Naive thymus-derived CD4-positive, alpha-beta T cell (primary cell): ENCODE data around the gene FBN3. TPM values are rescaled to one million over a fixed set of nuclear protein-coding genes. Genes with fewer than 3 reads are reported as not detected.
"Not testable (repeated sequence)": the region's sequence is repeated elsewhere in the genome, so short reads cannot be mapped to it uniquely, and the experiment has no call there.

Experiments used
- ATAC-seq: fragments of 150-1000 bp; cut with Tn5 transposase; 2 replicates; pipeline ENCODE4 v1.10.0; 2021; ENCODE audit warnings: mild to moderate bottlenecking, moderate library complexity
- CTCF ChIA-PET: fragments of 350-600 bp; sonication (Branson Sonifier 250); formaldehyde crosslinking; loops from one replicate; lab custom pipeline; 2021; ENCODE audit warnings: antibody characterized with exemption; lab: Charles Lee
- POLR2A ChIA-PET: fragments of 350-600 bp; sonication (Branson Sonifier 250); formaldehyde crosslinking; loops from one replicate; lab custom pipeline; 2021; ENCODE audit warnings: antibody characterized with exemption, inconsistent platforms; lab: Charles Lee
- DNase-seq, 9 donors: peaks; one replicate each; pipeline versions ENCODE4 v3.0.0 to v3.0.0-alpha.2; 2020 to 2022; ENCODE audit warnings: mixed read lengths in 1 of 9
- H3K27ac ChIP-seq: one replicate; pipeline ENCODE4 v1.7.0; 2013; ENCODE audit warnings: mild to moderate bottlenecking, low read depth, low read length, moderate library complexity
- H3K27me3 ChIP-seq, 2 donors: one replicate each; pipeline ENCODE4 v1.7.0; 2013; ENCODE audit warnings: low read length in 2 of 2, mild to moderate bottlenecking in 2 of 2, moderate library complexity in 2 of 2; ENCODE audit not compliant: control insufficient read depth in 2 of 2, insufficient read depth in 2 of 2
- H3K36me3 ChIP-seq, 3 experiments: 1 replicate in 2 of 3; 2 replicates in 1 of 3; pipeline ENCODE4 v1.7.0; 2013; ENCODE audit warnings: low read length in 3 of 3, mild to moderate bottlenecking in 3 of 3, moderate library complexity in 1 of 3; ENCODE audit not compliant: insufficient read depth in 3 of 3, control insufficient read depth in 2 of 3
- H3K4me1 ChIP-seq, 2 donors: one replicate each; pipeline ENCODE4 v1.7.0; 2013; ENCODE audit warnings: low read length in 2 of 2, mild to moderate bottlenecking in 2 of 2, moderate library complexity in 1 of 2; ENCODE audit not compliant: control insufficient read depth in 2 of 2, insufficient read depth in 2 of 2
- H3K4me3 ChIP-seq: 2 replicates; pipeline ENCODE4 v1.7.0; 2013; ENCODE audit warnings: mild to moderate bottlenecking, low read length
- H3K9me3 ChIP-seq, 3 experiments: 1 replicate in 2 of 3; 2 replicates in 1 of 3; pipeline ENCODE4 v1.7.0; 2013; ENCODE audit warnings: low read length in 3 of 3; ENCODE audit not compliant: control insufficient read depth in 2 of 3
- H3K27ac Mint-ChIP-seq, 9 donors: one replicate each; pipeline ENCODE4 v1.8.0; 2020 to 2022; ENCODE audit warnings: mixed read lengths in 9 of 9, mild to moderate bottlenecking in 8 of 9, moderate library complexity in 5 of 9, inconsistent platforms in 2 of 9
- H3K27me3 Mint-ChIP-seq, 5 donors: one replicate each; pipeline ENCODE4 v1.8.0; 2021 to 2022; ENCODE audit warnings: mixed read lengths in 5 of 5, mild to moderate bottlenecking in 1 of 5
- H3K36me3 Mint-ChIP-seq, 5 donors: one replicate each; pipeline ENCODE4 v1.8.0; 2020 to 2022; ENCODE audit warnings: mixed read lengths in 5 of 5, mild to moderate bottlenecking in 3 of 5, inconsistent platforms in 1 of 5
- H3K4me1 Mint-ChIP-seq, 7 donors: one replicate each; pipeline ENCODE4 v1.8.0; 2020 to 2022; ENCODE audit warnings: mixed read lengths in 7 of 7, mild to moderate bottlenecking in 3 of 7, inconsistent platforms in 1 of 7
- H3K4me3 Mint-ChIP-seq, 10 donors: one replicate each; pipeline ENCODE4 v1.8.0; 2020 to 2022; ENCODE audit warnings: mild to moderate bottlenecking in 10 of 10, mixed read lengths in 10 of 10, moderate library complexity in 6 of 10, inconsistent platforms in 2 of 10
- H3K9me3 Mint-ChIP-seq, 11 donors: one replicate each; pipeline ENCODE4 v1.8.0; 2020 to 2022; ENCODE audit warnings: mixed read lengths in 11 of 11, mild to moderate bottlenecking in 4 of 11, inconsistent platforms in 1 of 11, moderate library complexity in 1 of 11
- intact Hi-C, 2 donors: fragments of 100-400 bp; cut with micrococcal nuclease; formaldehyde crosslinking; loops; one replicate each; pipeline ENCODE4 v1.15.1; 2023
- polyA plus RNA-seq, 2 donors: library from polyadenylated mRNA; unstranded; fragments of 300-500 nt; fragmentation: Illumina TruSeq; gene quantifications; one replicate each; pipeline ENCODE4 v1.2.3, GENCODE V29; 2021
- total RNA-seq, 6 experiments: library from RNA in 5 of 6; stranded (reverse) in 5 of 6; gene quantifications; 1 replicate in 5 of 6; 2 replicates in 1 of 6; pipeline ENCODE4 v1.2.3 and lab custom pipeline; 2021 to 2026

Gene FBN3
- total and polyA plus RNA-seq, 7 experiments from 2014 or later = not detected

- Mint-ChIP-seq H3K4me3 (no peak overlapping the region), H3K9me3 (peaks cover 0 to 5% (median 0%) of the 10 kb centered on the region in 11 donors), H3K4me1 (no peaks in the 10 kb centered on the region), H3K36me3 (no peaks in the 10 kb centered on the region), H3K27ac (no peak overlapping the region), H3K27me3 (peaks cover 0 to 31% (median 16%) of the 10 kb centered on the region in 5 donors)
- POLR2A ChIA-PET = no interaction called here
- Histone ChIP-seq H3K36me3 (no peaks in the 10 kb centered on the region), H3K9me3 (peaks cover 0 to 7% (median 0%) of the 10 kb centered on the region in 3 experiments), H3K4me3 (no peak overlapping the region), H3K4me1 (no peaks in the 10 kb centered on the region), H3K27ac (no peak overlapping the region), H3K27me3 (peaks cover 0 to 4% of the 10 kb centered on the region in 2 donors)
- no peak for ATAC-seq
- no peak for DNase-seq
- CTCF ChIA-PET = no interaction called here
- intact Hi-C loops = no loop called here
Measured at GRCh38 chr19:8107301-8107903, 42.0 kb downstream of the FBN3 start.

DNA sequence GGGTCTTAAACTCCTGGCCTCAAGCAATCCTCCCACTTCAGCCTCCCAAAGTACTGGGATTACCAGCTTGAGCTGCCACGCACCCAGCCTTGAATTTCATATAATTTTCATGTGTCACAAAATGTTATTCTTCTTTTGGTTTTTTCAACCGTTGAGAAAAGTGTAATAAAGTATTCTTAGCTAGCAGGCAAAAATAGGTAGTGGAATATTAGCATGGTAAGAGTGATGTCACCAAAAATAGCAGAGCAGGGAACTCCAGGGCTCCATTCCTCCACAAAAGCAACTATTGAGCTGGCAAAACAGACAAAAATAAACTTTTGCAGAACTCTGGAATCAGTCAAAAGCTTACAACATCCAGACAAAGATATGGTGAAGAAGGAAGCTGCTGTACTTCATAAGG lies 43.9 kb downstream of the FBN3 start:
- H3K36me3 ChIP-seq = no peaks in the 10 kb centered on the region
- POLR2A ChIA-PET = no interaction called here
- no peak for DNase-seq
- H3K36me3 Mint-ChIP-seq = no peaks in the 10 kb centered on the region
- intact Hi-C loops = no loop called here
- H3K4me1 Mint-ChIP-seq = no peaks in the 10 kb centered on the region
- H3K27me3 ChIP-seq = peaks cover 0 to 4% of the 10 kb centered on the region in 2 donors
- H3K4me3 Mint-ChIP-seq = no peak overlapping the region
- H3K9me3 Mint-ChIP-seq = peaks cover 0 to 5% (median 0%) of the 10 kb centered on the region in 11 donors
- no peak overlapping the region for H3K4me3 ChIP-seq
- CTCF ChIA-PET = no interaction called here
- peaks cover 0 to 6% (median 0%) of the 10 kb centered on the region in 3 experiments for H3K9me3 ChIP-seq
- H3K4me1 ChIP-seq = no peaks in the 10 kb centered on the region
- no peak overlapping the region for H3K27ac Mint-ChIP-seq
- H3K27ac ChIP-seq = no peak overlapping the region
- H3K27me3 Mint-ChIP-seq = peaks cover 0 to 34% (median 16%) of the 10 kb centered on the region in 5 donors
- no peak for ATAC-seq

GRCh38 chr19:8101910-8102309 lies 47.5 kb downstream of the FBN3 start:
- POLR2A ChIA-PET, H3K4me1 ChIP-seq, intact Hi-C loops, DNase-seq, H3K4me3 Mint-ChIP-seq, H3K9me3 ChIP-seq, CTCF ChIA-PET, ATAC-seq, H3K4me3 ChIP-seq, H3K36me3 ChIP-seq, H3K4me1 Mint-ChIP-seq, H3K27ac ChIP-seq, H3K27ac Mint-ChIP-seq, H3K27me3 ChIP-seq, H3K36me3 Mint-ChIP-seq: not testable (repeated sequence)
- Mint-ChIP-seq H3K27me3 (peaks cover 0 to 17% (median 9%) of the 10 kb centered on the region in 5 donors), H3K9me3 (peaks cover 0 to 13% (median 3%) of the 10 kb centered on the region in 11 donors)

- Histone ChIP-seq H3K36me3 (no peaks in the 10 kb centered on the region), H3K4me3 (no peak overlapping the region), H3K4me1 (no peaks in the 10 kb centered on the region), H3K27me3 (no peaks in the 10 kb centered on the region), H3K27ac (no peak overlapping the region), H3K9me3 (peaks cover under 1 to 7% (median 4%) of the 10 kb centered on the region in 3 experiments)
- DNase-seq (no peak), ATAC-seq (no peak)
- H3K9me3 Mint-ChIP-seq = peaks cover 0 to 16% (median 6%) of the 10 kb centered on the region in 11 donors
- H3K27me3 Mint-ChIP-seq = peaks cover 0 to 19% (median 9%) of the 10 kb centered on the region in 5 donors
- H3K4me3 Mint-ChIP-seq = no peak overlapping the region
- H3K4me1 Mint-ChIP-seq = no peaks in the 10 kb centered on the region
- ChIA-PET CTCF (no interaction called here), POLR2A (no interaction called here)
- H3K27ac Mint-ChIP-seq = no peak overlapping the region
- intact Hi-C loops = no loop called here
- peaks cover 0 to 3% (median 0%) of the 10 kb centered on the region in 5 donors for H3K36me3 Mint-ChIP-seq
Measured at GRCh38 chr19:8101311-8101710, 48.1 kb downstream of the FBN3 start.

GRCh38 chr19:8097681-8098567 lies 51.5 kb downstream of the FBN3 start:
- DNase-seq = no peak
- H3K36me3 Mint-ChIP-seq = peaks cover 0 to 6% (median 0%) of the 10 kb centered on the region in 5 donors
- H3K4me1 ChIP-seq = no peaks in the 10 kb centered on the region
- peaks cover 6 to 34% (median 10%) of the 10 kb centered on the region in 3 experiments for H3K9me3 ChIP-seq
- H3K4me1 Mint-ChIP-seq = no peaks in the 10 kb centered on the region
- H3K4me3 Mint-ChIP-seq = no peak overlapping the region
- intact Hi-C loops = no loop called here
- ChIA-PET CTCF (no interaction called here), POLR2A (no interaction called here)
- H3K27ac Mint-ChIP-seq = no peak overlapping the region
- H3K27me3 ChIP-seq = no peaks in the 10 kb centered on the region
- ATAC-seq = no peak
- H3K9me3 Mint-ChIP-seq = peaks cover 0 to 42% (median 25%) of the 10 kb centered on the region in 11 donors
- no peak overlapping the region for H3K27ac ChIP-seq
- no peak overlapping the region for H3K4me3 ChIP-seq
- peaks cover 0 to 10% (median 5%) of the 10 kb centered on the region in 5 donors for H3K27me3 Mint-ChIP-seq
- H3K36me3 ChIP-seq = no peaks in the 10 kb centered on the region

- Mint-ChIP-seq H3K9me3 (peaks cover 0 to 42% (median 25%) of the 10 kb centered on the region in 11 donors), H3K4me1 (no peaks in the 10 kb centered on the region), H3K27ac (no peak overlapping the region), H3K36me3 (peaks cover 0 to 6% (median 0%) of the 10 kb centered on the region in 5 donors), H3K27me3 (peaks cover 0 to 5% (median 5%) of the 10 kb centered on the region in 5 donors), H3K4me3 (no peak overlapping the region)
- peaks cover 6 to 34% (median 10%) of the 10 kb centered on the region in 3 experiments for H3K9me3 ChIP-seq
- no peaks in the 10 kb centered on the region for H3K4me1 ChIP-seq
- no peak overlapping the region for H3K4me3 ChIP-seq
- ChIA-PET CTCF (no interaction called here), POLR2A (no interaction called here)
- H3K27ac ChIP-seq = no peak overlapping the region
- DNase-seq (no peak), ATAC-seq (no peak)
- intact Hi-C loops = no loop called here
- no peaks in the 10 kb centered on the region for H3K36me3 ChIP-seq
- H3K27me3 ChIP-seq = no peaks in the 10 kb centered on the region
Measured at GRCh38 chr19:8097198-8097597, 52.2 kb downstream of the FBN3 start.
